HG03571 (cell line): ENCODE measurements around the gene SLC5A1.

Source experiments
- ATAC-seq: cut with Tn5 transposase; IDR thresholded peaks from one replicate; pipeline ENCODE4 v1.9.1; 2021; ENCODE audit not compliant: unreplicated experiment

SLC5A1 gene

DNA sequence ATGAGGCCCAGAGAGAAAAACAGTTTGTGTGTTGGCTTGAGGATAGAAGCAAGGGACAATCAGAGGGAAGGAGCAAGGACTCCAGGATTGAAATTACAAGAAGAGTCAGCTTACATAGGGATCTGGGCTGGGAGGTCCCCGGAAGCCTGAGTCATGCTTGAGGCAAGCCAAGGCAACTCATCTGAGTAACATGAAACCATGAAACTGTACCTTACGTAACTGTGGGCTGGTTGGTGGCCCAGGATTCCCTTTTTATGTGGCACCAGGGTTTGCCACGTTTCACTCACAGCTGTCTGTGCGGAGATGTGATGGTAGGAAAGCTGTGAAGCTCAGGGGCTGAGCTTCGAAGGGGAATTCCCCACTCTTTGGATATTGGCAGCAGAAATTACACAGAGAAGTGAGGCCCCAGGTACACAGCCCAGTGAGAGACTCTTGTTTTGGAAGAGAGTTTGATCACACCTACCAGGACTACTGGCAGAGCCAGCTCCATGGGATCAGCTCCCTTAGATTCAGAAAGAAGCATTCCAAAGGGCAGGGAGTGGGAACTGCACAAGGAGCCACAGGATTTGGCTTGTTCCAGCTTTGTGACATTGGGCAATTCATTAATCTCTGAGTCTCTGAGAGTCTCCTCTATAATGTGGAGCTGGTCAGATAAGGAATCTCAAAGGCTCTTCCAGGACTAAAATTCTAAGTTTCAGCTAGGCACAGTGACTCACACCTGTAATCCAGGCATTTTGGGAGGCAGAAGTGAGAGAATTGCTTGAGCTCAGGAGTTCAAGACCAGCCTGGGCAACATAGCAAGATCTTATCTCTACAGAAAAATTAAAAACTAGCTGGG, 7.8 kb downstream of the SLC5A1 start:
- no peak for ATAC-seq

DNA sequence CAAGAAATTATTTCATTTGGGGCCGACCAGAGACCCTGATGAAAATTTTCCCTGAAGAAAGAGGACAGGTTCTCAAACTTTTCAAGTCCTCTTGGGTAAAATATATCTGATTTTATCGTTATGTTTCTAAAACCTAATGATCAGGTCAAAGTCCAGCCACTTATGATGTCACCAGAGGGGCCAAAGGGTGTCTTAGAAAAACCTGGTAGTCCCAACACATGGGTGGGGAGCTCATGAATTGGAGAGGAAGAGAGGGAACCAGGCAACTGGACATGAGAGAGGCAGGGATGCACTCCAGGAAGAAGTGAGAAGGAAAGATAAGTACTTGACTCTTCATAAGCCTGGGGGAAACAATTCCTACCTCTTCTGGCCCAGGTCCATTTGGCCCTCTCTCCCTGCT, 9.2 kb downstream of the SLC5A1 start:
- no peak for ATAC-seq

DNA sequence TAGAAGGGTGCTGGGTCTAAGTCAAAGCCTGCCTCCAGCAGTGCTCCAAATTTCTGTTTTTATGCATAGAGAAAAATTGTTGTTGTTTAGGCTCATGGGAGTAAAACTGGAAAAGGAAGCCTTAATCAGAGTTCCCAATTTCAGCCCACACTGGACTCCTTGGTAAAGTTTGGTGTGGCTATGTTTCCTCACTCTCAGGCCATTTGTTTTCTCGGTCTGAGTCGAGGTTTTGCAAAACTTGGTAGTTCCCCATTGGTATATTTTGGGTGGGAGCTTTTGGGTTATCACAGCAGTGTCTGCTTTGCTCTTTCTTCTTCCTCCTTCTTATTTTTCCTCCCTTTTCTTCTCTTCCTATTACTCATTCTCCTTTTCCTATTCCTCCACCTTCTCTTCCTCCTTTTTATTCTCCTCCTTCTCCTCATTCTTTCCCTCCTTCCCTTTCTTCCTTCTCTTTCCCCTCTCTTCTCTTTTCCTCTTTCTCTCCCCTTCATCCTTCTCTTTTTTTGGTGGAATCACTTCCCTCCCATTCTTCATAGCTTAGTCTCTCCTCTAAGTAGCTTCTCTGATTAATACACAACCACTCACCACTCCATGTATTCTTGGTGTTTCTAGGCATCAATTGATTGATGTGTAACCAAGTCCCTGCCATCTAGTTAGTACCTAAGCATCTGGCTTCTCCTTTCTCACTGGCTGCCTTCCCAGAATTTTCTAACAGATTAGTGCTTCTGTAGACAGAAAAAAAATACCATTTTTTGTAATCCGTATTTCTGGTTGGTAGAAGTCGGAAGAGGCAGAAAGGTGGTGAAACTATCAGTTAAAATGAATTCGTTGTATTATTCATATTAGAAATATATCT, 10.1 kb downstream of the SLC5A1 start:
- ATAC-seq = no peak

DNA sequence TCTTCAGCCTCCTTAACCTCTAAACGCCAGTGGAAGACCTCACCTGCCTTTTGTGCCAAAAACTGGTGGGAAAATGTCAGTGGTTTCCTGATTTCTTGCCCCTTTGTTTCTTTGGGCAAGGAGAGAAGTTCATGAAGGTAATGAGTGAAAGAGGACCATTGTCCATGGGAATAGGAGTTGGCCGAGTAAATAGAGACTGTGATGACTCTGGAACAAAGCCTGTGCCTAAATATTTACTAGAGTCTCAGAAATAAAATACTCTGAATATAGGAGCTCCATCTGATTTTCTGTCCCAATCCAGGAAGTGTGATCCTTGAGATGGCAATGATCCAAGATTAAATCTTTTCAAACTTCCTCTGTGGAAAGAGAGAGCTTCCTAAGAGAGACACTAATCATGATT, 12.0 kb downstream of the SLC5A1 start:
- no peak for ATAC-seq

DNA sequence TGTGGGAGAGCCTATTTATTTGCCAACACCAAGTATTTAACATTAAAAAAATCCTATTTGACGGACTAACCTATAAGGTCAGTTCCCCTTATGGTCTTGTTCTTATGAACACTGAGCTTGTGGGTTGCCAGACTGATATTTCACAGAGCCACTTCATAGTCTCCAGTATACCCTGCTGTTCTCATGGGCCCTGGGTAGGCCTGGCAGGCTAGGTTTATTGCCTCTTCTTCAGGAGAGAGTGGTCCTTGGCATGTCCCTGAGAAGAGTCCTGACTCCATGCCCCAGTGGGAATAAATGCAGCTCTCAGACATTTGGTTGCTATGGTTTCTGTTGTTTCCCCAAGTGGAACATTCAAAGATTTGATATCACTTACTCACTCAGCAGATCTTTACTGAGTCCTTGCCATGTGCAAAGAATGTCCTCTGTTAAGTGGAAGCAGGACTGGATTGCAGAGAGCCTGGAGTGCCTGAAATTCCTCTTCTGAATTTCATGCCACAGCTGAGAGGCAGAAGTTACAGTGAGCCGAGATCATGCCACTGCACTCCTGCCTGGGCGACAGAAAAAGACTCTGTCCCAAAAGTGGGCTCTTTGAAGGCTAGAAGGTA, 15.7 kb downstream of the SLC5A1 start:
- ATAC-seq = no peak

DNA sequence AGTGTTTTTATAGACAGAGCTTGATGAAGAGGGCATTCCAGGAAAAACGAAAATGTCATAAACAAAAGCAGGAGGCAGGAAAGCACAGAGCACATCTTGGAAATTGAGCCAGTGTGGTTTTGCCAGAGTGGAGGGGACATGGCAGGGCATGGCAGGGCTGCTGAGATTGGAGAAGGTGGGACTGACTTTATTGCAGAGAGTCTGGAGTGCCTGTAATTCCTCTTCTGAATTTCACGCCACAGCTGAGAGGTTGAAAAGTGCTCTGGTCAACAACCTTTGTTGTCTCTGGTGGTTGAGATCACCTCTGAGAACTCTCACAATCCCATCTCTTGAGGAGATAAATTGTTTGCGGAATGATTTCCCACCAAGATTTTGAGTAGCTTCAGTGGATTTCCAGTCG, 16.4 kb downstream of the SLC5A1 start:
- no peak for ATAC-seq

DNA sequence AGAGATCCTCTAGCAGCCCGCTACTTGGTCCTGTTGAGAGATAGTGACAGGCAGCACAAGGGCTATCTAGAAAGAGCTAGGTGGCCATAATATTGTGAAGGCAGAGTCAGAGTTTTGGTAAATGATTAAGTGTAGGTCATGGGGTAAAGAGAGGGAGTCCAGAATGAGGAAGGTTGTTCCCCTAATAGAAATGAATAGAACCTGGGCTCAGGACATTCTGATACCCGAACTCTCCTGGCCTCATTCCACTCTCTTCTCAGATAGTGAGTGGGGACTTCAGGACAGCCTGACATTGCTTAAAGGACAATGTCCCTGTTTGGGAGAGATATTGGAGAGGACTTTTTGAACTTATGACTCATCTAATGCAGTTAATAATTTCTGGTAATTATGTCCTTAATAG, 20.6 kb downstream of the SLC5A1 start:
- no peak for ATAC-seq

DNA sequence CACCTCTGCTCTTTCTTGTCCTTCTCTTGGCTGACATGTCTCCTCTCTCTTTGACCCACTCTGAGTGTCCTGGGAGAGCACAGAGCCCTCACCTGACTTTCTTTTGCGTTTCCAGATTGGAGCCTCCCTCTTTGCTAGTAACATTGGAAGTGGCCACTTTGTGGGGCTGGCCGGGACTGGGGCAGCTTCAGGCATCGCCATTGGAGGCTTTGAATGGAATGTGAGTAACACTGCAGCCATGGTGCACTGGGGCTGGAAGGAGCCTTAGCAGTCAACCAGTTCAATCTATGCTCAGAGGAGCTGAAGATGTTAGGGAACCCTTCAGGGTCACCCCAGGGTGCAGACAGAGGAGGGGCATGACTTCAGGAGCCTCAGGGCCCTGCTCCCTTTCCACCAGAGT, 23.8 kb downstream of the SLC5A1 start:
- no peak for ATAC-seq

DNA sequence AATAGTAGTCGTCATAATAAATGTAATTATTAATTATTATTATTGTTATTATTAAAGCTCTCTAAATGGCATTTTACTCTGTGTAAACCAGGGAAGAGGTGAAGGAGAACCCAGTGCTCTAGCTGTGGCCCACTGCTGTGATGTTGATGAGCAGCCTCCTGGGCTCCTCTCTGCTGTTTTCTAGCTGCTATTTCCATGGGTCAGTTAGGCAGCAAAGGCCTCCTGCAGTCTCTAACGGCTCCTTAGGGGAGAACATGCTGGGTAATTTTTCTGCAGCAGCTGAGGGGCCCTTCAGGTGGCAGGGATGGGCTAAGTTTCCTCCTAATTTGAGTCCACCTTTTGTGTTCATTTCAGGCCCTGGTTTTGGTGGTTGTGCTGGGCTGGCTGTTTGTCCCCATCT, 24.6 kb downstream of the SLC5A1 start:
- no peak for ATAC-seq

DNA sequence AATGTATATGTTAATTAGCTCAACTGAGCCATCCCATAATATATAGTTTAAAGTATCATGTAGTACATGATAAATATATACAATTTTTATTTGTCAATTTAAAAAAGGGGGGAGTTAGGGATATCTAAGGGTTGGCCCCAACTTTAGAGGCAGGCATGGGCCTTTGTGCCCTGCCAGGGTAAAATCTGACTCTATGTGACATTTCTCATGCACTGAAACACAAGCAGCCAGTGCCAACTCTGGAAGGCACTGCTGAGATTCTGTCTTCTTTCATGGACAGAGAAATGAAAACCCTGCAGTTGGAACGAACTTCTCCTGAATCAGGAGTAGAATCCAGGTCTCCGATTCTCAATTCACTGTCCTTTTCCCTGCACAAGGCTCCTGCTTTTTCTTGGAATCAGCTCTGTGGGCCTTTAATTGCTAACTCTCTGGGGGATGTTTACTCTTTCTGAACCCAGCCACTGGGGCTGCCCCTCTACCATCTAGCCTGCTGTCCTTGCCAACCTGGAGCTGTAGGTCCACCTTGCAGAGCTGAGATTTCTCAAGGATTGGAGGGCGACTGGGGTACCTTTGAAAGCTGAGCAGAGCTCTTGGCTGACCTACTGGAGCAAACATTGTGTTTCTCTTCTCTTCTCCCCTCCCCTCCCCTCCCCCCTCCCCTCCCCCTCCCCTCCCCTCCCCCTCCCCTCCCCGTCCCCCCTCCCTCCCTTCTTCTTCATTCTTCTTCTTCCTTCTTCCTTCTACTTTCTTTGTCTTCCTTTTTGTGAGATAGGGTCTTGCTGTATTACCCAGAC, 26.7 kb downstream of the SLC5A1 start:
- no peak for ATAC-seq

DNA sequence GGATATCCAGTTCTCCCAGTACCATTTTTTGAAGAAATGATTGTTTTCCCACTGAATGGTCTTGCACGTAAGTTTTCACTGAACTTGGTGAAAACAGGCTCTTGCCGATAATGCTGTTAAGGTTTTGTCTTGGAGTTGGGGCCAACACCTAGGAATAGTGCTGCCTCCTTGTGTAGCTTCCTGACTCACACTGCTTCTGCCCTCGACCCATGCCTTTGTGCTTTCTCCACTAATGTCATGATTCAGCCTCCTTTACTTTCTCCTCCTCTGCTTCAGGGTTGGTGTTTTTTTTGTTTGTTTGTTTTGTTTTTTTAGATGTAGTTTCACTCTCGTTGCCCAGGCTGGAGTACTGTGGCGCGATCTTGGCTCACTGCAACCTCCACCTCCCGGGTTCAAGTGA, 30.2 kb downstream of the SLC5A1 start:
- no peak for ATAC-seq

DNA sequence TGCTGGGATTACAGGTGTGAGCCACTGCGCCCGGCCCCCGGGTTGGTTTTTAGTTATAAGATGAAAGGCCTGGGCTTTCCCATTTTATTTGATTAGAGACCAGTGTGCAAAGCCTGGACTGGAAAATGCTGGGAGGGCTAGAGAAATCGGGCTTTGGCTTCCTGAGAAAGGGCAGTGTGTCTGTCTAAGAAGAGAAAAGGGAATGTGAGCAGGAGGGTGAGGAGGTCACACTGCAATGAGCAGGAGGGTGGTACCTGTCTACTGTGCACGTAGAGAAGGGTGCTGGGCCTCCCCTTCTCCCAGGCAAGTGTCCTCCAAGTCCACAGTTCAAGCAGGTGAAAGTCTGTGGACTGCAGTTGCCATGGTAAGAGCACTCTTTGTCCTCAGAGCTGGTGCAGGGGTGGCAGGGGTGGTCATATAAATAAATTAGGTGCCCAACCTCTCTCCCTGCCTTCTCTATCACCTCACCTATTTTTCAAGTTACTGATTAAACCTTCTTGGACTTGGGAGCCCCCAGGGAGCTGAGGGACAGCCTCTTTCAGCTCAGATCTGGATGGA, 30.8 kb downstream of the SLC5A1 start:
- ATAC-seq = no peak

DNA sequence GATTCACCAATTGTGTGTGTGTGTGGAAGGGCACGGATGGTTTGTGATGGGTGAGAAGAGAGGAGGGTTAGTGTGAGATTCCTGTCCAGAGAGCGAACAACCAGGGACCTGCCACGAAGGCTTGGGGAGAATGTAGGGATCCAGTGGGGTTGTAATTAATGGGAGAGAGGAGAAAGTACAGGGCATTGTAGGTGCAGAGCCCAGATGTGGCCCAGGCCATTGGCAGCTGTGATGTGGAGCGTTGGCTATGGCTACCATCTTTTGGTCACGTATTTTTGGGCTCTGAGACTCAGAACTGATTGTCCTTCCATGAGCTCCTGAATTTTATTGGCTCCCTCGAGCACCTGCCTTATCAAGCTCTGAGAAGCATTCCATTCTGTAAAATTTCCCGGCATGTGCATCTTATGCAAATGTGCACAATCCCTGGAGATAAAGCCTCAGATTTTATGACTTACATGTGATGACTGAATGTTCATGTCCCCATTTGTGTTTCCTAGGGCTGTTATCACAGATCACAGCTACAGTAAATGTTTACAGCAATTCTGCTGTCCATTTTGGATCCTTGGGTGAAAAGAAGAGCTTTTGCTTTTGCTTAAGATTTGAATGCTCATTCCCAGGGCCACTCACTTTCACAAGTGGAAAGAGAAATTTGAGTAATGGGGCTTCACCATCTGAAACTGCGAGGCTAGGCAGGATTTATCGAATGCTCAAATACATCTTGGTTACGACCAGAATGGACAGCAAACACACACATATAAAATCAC, 33.1 kb downstream of the SLC5A1 start:
- no peak for ATAC-seq

DNA sequence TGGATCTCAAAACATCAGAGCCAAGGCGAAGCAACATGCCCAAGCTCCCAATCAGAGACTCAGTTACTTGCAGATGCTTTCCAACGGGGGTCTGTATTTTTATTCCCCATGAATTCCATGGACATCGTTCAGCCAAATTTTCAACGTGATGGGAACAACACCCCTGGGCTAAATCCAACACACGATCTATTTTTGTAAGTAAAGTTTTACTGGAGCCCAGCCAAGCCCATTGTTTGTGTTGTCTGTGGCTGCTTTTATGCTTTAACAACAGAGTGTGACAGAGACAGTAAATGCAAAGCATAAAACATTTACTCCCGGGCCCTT, 33.7 kb downstream of the SLC5A1 start:
- no peak for ATAC-seq

DNA sequence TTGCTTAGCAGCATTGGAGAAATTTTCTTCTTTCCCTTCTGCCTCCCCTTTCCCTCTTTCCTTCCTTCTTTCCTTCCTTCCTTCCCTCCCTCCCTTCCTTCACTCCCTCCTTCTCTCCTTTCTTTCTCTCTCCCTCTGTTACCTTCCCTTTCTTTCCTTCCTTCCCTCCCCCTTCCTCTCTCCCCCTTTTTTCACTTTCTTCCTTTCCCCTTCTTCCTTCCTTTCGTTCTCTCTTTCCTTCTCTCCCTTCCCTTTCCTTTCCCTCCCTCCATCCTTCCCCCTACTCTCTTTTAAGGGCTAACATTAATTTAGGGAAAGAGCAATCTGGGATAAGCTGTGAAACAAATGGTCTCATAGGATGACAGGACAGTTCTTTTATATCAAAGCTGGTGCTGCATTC, 34.1 kb downstream of the SLC5A1 start:
- no peak for ATAC-seq

DNA sequence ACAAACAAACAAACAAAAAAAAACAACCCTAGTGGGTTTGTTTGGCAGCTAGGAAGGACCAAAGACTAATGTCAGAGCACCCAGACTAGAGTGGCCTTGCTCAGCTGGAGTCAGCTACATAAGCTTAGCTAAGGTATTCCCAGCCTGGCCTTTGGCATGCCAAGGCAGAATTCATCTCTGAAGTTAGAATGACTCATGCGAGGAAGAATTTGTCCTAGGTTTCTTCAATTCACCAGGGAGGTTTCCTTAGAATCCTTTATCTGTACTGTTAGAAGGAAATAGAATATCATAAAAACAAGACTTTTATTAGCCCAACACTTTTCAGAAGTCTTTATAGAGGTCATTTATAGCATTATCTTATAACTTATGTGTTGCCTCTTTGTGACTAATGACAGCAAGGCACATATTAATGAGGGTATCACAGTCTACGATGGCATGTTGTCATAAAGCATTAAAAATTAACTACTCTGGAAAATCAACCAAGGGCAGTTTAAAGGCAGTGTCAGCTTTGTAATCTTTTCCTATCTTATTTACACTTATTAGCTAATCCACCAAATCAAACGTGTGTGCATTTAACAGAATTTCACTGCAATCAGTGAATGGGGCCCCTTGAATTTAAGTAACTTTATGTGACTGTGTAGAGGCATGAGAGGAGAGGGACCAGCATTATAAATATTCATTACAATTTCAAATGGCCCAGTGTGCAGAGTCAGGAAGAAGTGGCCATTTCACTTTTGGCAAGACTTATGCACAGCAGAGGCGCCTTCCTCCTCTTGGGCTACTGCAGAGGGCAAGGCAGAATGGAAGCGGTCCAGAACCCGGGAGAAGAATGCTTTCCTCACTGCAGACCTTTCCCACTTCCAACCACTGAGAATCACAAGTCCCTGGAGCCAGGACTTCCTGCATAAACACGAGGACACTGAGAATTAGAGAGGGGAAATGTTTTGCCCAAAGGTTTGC, 36.3 kb downstream of the SLC5A1 start:
- ATAC-seq = no peak

DNA sequence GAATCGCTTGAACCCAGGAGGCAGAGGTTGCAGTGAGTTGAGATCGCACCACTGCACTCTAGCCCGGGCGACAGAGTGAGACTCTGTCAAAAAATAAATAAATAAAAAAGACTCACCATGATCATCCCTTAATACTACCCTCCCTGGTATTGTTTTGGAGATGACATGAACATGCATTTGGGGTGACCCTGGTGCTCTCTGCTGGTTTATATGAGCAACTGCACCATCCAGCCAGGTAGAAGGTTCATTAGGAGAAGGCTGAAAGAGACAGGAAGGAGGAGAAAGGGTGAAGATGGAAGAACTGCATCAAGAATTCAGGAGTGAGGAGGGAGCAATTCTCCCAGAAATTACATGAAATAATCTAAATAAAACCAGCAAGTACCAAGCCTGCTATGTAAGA, 37.8 kb downstream of the SLC5A1 start:
- no peak for ATAC-seq

DNA sequence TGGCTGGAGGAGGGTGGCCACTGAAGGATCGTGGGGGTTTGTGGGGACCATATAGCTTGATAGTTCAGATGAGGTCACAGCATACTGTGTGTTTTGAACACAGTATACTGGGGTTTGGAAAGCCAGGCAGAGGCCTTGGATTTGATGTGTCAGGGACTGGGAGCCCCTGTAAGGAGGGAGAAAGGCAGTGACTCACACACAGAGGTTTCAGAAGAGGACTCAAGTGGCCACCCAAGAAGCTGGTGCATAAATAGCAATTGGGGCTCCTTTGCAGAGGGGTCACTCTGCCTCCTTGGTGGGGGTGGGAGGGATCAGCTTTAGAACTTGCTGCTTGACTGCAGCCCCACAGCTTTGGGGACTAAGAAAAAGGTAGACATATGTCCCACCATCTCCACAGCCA, 39.3 kb downstream of the SLC5A1 start:
- no peak for ATAC-seq

DNA sequence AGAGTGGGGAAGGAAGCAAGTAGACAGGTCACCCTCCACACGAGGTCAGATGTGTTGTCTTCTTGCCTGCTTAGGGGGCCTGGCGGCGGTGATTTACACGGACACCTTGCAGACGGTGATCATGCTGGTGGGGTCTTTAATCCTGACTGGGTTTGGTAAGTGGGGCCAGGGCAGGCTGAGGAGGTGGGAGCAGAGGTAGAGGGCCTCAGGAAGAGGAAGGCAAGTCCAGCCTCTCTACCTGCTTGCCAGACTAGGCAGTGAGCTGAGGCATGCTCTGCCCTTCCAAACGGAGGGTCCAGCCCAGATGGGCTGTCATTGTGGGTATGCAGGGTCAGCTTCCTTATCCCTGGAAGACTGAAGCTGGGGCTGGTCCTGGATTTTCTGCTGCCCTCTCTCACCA, 39.9 kb downstream of the SLC5A1 start:
- no peak for ATAC-seq
